Measurements from ENCODE around the gene MRPL55. TPM values are rescaled to one million over a fixed set of nuclear protein-coding genes. Genes with fewer than 3 reads are reported as not detected.

Gene MRPL55
- total and polyA plus RNA-seq, 2 of the 13 experiments (the other 11 are each of a cell fraction or from before 2014, with no cell fraction given), result 58.6 to 92.9 TPM

- TF ChIP-seq ZNF615 (CRISPR knock-in tag; IDR thresholded peaks at IDR 0.05; ENCODE audit: borderline replicate concordance), result no peak
- no peak for TF ChIP-seq AKAP8 (CRISPR knock-in tag; IDR thresholded peaks at IDR 0.05)
- no peak for TF ChIP-seq ZNF777 (CRISPR knock-in tag; IDR thresholded peaks at IDR 0.05)
- no peak for TF ChIP-seq GATAD2A (CRISPR knock-in tag; IDR thresholded peaks at IDR 0.05)
- no peak for TF ChIP-seq TIGD3 (CRISPR knock-in tag; IDR thresholded peaks at IDR 0.05; ENCODE audit: borderline replicate concordance)
- no peak for TF ChIP-seq ZFP36 (IDR thresholded peaks at IDR 0.05; ENCODE audit: borderline replicate concordance, low read depth, low read length, partially characterized antibody)
These were observed 30.1 kb downstream of the MRPL55 start (continued) for GRCh38 chr1:228079013-228079412.

GRCh38 chr1:228077565-228078330 lies 31.4 kb downstream of the MRPL55 start:
- no peak overlapping the region for H3K4me3 ChIP-seq (replicated peaks in 1 of 3; ENCODE audit: insufficient read depth in 1 of 3, low read depth in 2 of 3, low read length in 3 of 3)
- H3K27me3 ChIP-seq (ENCODE audit: control insufficient read depth in 1 of 2, insufficient read depth in 2 of 2, low read length in 2 of 2), result peaks cover 6 to 23% of the 10 kb centered on the region in 2 experiments; a peak in 3 of 5 replicates
- no peak overlapping the region for H3K27ac ChIP-seq (ENCODE audit: extremely low read length, insufficient read depth, low read length)
- H3K4me2 ChIP-seq (ENCODE audit: low read depth, low read length), result no peak overlapping the region
- TF ChIP-seq ZNF513 (CRISPR knock-in tag; conservative IDR thresholded peaks at IDR 0.05) (no peak), IRF2 (CRISPR knock-in tag; IDR thresholded peaks at IDR 0.05) (no peak), ZNF644 (CRISPR knock-in tag; IDR thresholded peaks at IDR 0.05; ENCODE audit: low read depth) (no peak), TERF1 (CRISPR knock-in tag; IDR thresholded peaks at IDR 0.05) (no peak), MED8 (CRISPR knock-in tag; IDR thresholded peaks at IDR 0.05; ENCODE audit: insufficient replicate concordance) (no peak), ESRRA (CRISPR knock-in tag; IDR thresholded peaks at IDR 0.05; ENCODE audit: low read depth) (no peak)
- no peaks in the 10 kb centered on the region; the same call in 1 of the 2 replicates for H4K20me1 ChIP-seq (ENCODE audit: insufficient read depth, low read length)
- peaks cover 14% of the 10 kb centered on the region for H3K79me2 ChIP-seq (ENCODE audit: insufficient read depth, low read length)
- no TSS peak for BruUV-seq (replicated peaks)
- ChIA-PET POLR2A (no interaction called here), CTCF (ENCODE audit: low intra/inter-chr PET ratio, low total read pairs) (no interaction called here)
- DNase-seq (ENCODE audit: low spot score) (no peak), FAIRE-seq (no peak), ATAC-seq (no peak)
- 41% methylated on average over 10 of the region's 10 CpGs for WGBS (ENCODE audit: low lambda C conversion rate)
- in situ Hi-C loops (cut with HindIII; ENCODE audit: extremely low pct_ligation_motif_present, low pct_unique_long_range_greater_than_20kb) (loop anchor here (5.0 kb wide), 1 partner anchor 75 kb away; no protein-coding TSS in a partner anchor), intact Hi-C loops (cut with micrococcal nuclease; ENCODE audit: unreplicated experiment) (no loop called here)
- peaks cover 7% of the 10 kb centered on the region for H3K4me1 ChIP-seq (ENCODE audit: insufficient read depth, low read length)
- H3K36me3 ChIP-seq (replicated peaks in 1 of 2; ENCODE audit: control insufficient read depth in 1 of 2, insufficient read depth in 2 of 2, low read length in 2 of 2), result no peaks in the 10 kb centered on the region
- H2AFZ ChIP-seq (ENCODE audit: low read length), result no peak overlapping the region
- H3K9ac ChIP-seq (ENCODE audit: insufficient read depth, low read depth, low read length), result no peak overlapping the region
- no peaks in the 10 kb centered on the region for H3K9me3 ChIP-seq (ENCODE audit: low read length)

Data from HepG2 (cell line).